PC-3 (cell line): ENCODE measurements around the gene B3GNT5.

Experiments used
- EZH2 ChIP-seq: fragments of 300-600 bp; sonication (generic); IDR thresholded peaks from one replicate; pipeline ENCODE4 v1.6.1; 2017; ENCODE audit warnings: antibody characterized with exemption, mild to moderate bottlenecking, low read length; ENCODE audit not compliant: unreplicated experiment
- TF ChIP-seq, protein P1 (sequence below): fragments of 300-600 bp; sonication (generic); conservative IDR thresholded peaks from 2 replicates; pipeline ENCODE4 v1.5.1; 2017; ENCODE audit warnings: antibody characterized with exemption, low read depth, mild to moderate bottlenecking, low read length

DNA sequence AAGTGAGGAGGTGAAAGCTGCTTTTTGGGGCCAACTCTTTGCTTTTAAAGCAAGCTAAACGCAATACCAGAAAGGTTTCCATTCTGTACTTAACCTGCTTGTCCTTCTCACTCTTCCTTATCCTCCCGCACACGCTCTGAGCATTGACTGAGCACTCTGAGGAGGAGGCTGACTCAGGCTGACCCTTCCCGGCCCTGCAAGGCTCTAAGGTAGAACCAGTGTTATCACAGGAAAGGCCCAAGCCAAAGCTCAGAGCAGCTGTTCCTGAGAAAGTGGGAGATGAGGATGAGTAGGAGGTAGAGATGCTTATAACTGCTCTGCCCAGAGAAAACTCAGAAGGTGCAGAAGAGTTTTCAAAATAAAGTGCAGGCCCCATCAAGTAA is 2.3 kb downstream of the B3GNT5 start:
- TF ChIP-seq, protein P1, sequence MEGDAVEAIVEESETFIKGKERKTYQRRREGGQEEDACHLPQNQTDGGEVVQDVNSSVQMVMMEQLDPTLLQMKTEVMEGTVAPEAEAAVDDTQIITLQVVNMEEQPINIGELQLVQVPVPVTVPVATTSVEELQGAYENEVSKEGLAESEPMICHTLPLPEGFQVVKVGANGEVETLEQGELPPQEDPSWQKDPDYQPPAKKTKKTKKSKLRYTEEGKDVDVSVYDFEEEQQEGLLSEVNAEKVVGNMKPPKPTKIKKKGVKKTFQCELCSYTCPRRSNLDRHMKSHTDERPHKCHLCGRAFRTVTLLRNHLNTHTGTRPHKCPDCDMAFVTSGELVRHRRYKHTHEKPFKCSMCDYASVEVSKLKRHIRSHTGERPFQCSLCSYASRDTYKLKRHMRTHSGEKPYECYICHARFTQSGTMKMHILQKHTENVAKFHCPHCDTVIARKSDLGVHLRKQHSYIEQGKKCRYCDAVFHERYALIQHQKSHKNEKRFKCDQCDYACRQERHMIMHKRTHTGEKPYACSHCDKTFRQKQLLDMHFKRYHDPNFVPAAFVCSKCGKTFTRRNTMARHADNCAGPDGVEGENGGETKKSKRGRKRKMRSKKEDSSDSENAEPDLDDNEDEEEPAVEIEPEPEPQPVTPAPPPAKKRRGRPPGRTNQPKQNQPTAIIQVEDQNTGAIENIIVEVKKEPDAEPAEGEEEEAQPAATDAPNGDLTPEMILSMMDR, result no peak
- TF ChIP-seq EZH2, result no peak
